ENCODE results near the gene MZT2B.
"Not testable (repeated sequence)": the region's sequence is repeated elsewhere in the genome, so short reads cannot be mapped to it uniquely, and the experiment has no call there.

MZT2B gene

GRCh38 chr2:130152816-130153595, 29.1 kb upstream of the MZT2B start:
- no peak for DNase-seq (ENCODE audit: low read depth)

DNA sequence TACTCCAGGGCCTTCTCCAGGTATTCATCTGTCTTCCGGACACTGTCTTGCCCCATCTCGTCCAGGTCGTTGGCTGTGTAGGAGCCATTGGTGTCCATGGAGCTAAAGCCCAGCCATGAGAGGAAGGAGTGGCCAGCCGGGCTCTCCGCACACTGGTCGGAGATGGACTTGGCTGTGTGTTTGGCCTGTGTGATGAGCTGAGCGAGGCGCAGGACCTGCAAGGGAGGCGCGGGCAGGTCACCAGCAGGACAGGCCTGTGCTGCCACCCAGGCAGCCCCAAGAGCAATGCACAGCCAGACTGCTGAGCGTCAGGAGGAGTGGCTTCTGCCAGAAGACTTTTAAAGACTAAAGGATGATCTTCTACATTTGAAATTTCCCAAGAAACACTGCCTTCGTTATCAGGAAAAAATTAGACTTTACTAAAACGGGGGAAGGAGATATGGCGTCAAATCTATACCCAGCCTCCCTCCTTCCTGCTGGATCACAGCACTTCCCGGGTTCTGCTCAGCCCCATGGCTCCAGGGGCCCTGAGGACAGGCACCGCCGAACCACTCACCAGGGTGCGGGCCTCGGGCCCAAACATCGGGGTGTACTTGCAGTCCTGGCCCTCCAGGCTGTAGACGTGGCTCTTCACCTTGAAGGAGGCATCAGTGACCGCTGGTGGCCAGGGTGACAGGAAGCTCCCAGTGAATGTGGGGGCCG, 28.2 kb upstream of the MZT2B start:
- DNase-seq (ENCODE audit: low read depth) = not testable (repeated sequence)

GRCh38 chr2:130154423-130154770, 27.7 kb upstream of the MZT2B start:
- DNase-seq (ENCODE audit: low read depth) = not testable (repeated sequence)

GRCh38 chr2:130154773-130155765, 27.0 kb upstream of the MZT2B start:
- no peak for DNase-seq (ENCODE audit: low read depth)

DNA sequence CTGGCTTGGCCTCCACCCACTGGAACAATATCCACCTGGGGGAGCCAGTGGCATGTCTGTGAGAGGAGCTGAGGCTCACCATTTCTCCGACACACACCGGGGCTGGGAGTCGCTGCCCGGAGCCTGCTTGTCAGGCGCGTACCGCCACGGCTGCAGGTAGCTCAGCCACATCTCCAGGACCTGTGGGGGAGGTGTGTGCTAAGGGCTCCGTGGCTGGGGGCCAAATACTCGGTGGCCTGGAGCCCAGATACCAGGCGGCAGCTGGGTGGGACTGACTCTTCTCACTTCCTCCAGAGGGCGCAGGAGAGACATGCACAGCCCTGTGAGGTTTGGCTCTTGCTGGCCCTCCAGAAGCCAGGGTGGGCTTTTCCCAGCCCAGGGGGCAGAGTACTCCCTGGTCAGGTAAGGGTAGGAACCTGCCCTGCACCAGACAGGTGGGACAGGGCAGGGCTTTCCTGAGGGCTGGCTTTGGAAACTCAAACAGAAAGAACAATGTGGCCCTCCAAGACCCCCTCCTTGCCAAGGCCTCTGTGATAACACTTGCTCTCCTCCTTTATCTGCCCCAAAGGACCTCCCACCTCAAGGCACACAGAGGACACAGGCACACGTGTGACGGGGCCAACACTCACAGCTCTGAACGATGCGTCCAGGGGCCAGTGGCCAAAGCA, 26.0 kb upstream of the MZT2B start:
- not testable (repeated sequence) for DNase-seq (ENCODE audit: low read depth)

- DNase-seq (ENCODE audit: low read depth) = no peak
These were observed 25.4 kb upstream of the MZT2B start for GRCh38 chr2:130156624-130157004.

GRCh38 chr2:130157354-130157753, 24.7 kb upstream of the MZT2B start:
- DNase-seq (ENCODE audit: low read depth) = not testable (repeated sequence)

- DNase-seq (ENCODE audit: low read depth) = not testable (repeated sequence)
These were observed 24.1 kb upstream of the MZT2B start for GRCh38 chr2:130157825-130158514.

GRCh38 chr2:130158631-130159030, 23.4 kb upstream of the MZT2B start:
- DNase-seq (ENCODE audit: low read depth) = no peak

GRCh38 chr2:130159376-130159775, 22.7 kb upstream of the MZT2B start:
- not testable (repeated sequence) for DNase-seq (ENCODE audit: low read depth)

- no peak for DNase-seq (ENCODE audit: low read depth)
These were observed 21.9 kb upstream of the MZT2B start for GRCh38 chr2:130160131-130160530.

- DNase-seq (ENCODE audit: low read depth) = not testable (repeated sequence)
These were observed 21.0 kb upstream of the MZT2B start for GRCh38 chr2:130160838-130161705.

GRCh38 chr2:130162486-130162885, 19.6 kb upstream of the MZT2B start:
- DNase-seq (ENCODE audit: low read depth) = not testable (repeated sequence)

- no peak for DNase-seq (ENCODE audit: low read depth)
These were observed 19.1 kb upstream of the MZT2B start for GRCh38 chr2:130162968-130163367.

- DNase-seq (ENCODE audit: low read depth) = no peak
These were observed 16.6 kb upstream of the MZT2B start for GRCh38 chr2:130165293-130166016.

GRCh38 chr2:130166611-130167010, 15.5 kb upstream of the MZT2B start:
- not testable (repeated sequence) for DNase-seq (ENCODE audit: low read depth)

DNA sequence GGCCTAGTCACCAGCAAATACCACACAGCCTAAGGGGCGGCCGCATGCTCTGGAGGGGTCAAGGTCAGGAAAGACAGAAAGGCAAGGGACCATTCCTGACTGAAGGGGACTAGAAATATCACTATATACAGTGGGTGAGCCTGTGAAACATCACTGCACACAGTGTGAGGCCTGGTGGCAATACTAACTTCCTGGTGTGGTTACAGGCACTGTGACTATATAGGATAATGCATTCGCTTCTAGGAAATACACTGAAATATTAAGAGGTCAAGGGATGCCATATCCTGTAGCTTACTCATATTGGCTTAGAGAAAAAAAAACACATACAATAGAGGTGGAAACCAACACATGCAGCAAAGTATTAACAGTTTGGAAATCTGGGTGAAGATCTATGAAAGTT, 12.9 kb upstream of the MZT2B start:
- DNase-seq (ENCODE audit: low read depth) = not testable (repeated sequence)

DNA sequence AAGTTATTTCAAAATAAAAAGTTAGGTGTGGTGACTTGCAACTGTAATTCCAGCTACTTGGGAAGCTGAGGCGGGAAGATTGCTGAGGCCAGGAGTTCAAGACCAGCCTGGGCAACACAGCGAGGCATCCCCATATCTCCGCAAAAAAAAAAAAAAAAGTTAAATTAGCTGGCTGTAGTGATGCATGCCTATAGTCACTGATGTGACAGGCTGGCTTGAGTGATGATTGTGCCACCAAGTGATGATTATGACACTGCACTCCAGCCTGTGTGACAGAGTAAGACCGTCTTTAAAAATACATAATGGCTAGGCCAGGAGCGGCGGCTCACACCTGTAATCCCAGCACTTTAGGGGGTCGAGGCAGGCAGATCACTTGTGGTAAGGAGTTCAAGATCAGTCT, 12.2 kb upstream of the MZT2B start:
- DNase-seq (ENCODE audit: low read depth) = no peak

- DNase-seq (ENCODE audit: low read depth) = not testable (repeated sequence)
These were observed 7.2 kb upstream of the MZT2B start for GRCh38 chr2:130174866-130175265.
